H1 (cell line): ENCODE measurements around the gene DPM3. TPM values are rescaled to one million over a fixed set of nuclear protein-coding genes. Genes with fewer than 3 reads are reported as not detected.

Experiments used
- CTCF ChIA-PET: fragments of 300-600 bp; sonication (Branson Sonifier 250); formaldehyde crosslinking; loops from one replicate; lab custom pipeline; 2021; ENCODE audit not compliant: partially characterized antibody; lab: Charles Lee
- POLR2A ChIA-PET: fragments of 300-600 bp; sonication (Branson Sonifier 250); formaldehyde crosslinking; loops from one replicate; lab custom pipeline; 2021; ENCODE audit warnings: inconsistent platforms; ENCODE audit not compliant: partially characterized antibody; lab: Charles Lee
- DNase-seq, 2 experiments: peaks; one replicate each; pipeline versions ENCODE4 v3.0.0 to v3.0.0-alpha.2; 2010 to 2022; ENCODE audit warnings: low spot score in 2 of 2, low read depth in 1 of 2, mixed read lengths in 1 of 2
- FAIRE-seq: peaks from 2 replicates; lab custom pipeline; 2011; peaks lifted over from hg19 to GRCh38; lab: Jason Lieb, UNC
- H2AFZ ChIP-seq: 2 replicates; pipeline ENCODE4 v1.8.1; 2012; ENCODE audit warnings: low read length, inconsistent platforms
- H2AK5ac ChIP-seq: 2 replicates; pipeline ENCODE4 v1.6.1; 2013; ENCODE audit warnings: low read depth, low read length
- H2BK120ac ChIP-seq: replicated peaks from 2 replicates; pipeline ENCODE3; 2013; ENCODE audit warnings: low read depth, low read length, inconsistent platforms
- H2BK12ac ChIP-seq: 2 replicates; pipeline ENCODE4 v1.6.1; 2013; ENCODE audit warnings: low read depth, low read length
- H2BK15ac ChIP-seq: 2 replicates; pipeline ENCODE4 v1.6.1; 2013; ENCODE audit warnings: low read length
- H2BK20ac ChIP-seq: 2 replicates; pipeline ENCODE4 v1.6.1; 2013; ENCODE audit warnings: low read length
- H2BK5ac ChIP-seq: 2 replicates; pipeline ENCODE4 v1.6.1; 2013; ENCODE audit warnings: low read depth, low read length
- H3K14ac ChIP-seq: 2 replicates; pipeline ENCODE4 v1.6.1; 2013; ENCODE audit warnings: inconsistent platforms; ENCODE audit not compliant: insufficient read length
- H3K18ac ChIP-seq: 2 replicates; pipeline ENCODE4 v1.6.1; 2013; ENCODE audit warnings: low read length; ENCODE audit errors: extremely low read depth
- H3K23ac ChIP-seq: 2 replicates; pipeline ENCODE4 v1.6.1; 2013; ENCODE audit warnings: inconsistent platforms; ENCODE audit not compliant: insufficient read length
- H3K23me2 ChIP-seq: 2 replicates; pipeline ENCODE4 v1.6.1; 2013; ENCODE audit warnings: low read depth, low read length
- H3K27ac ChIP-seq: 2 replicates; pipeline ENCODE4 v1.6.1; 2011; ENCODE audit warnings: low read depth, low read length, inconsistent platforms
- H3K27me3 ChIP-seq, 4 experiments: replicated peaks in 1 of 4; 1 replicate in 1 of 4; 2 replicates in 3 of 4; pipeline versions ENCODE4 v1.6.1 to v1.8.1; 2011 to 2013; ENCODE audit warnings: low read length in 3 of 4, mild to moderate bottlenecking in 3 of 4, inconsistent platforms in 2 of 4, mixed read lengths in 2 of 4, moderate library complexity in 1 of 4; ENCODE audit not compliant: control insufficient read depth in 3 of 4, insufficient read depth in 3 of 4; ENCODE audit errors: extremely low read depth in 1 of 4
- H3K36me3 ChIP-seq, 4 experiments: 2 replicates each; pipeline versions ENCODE4 v1.6.1 to v1.8.1; 2011 to 2013; ENCODE audit warnings: mild to moderate bottlenecking in 4 of 4, low read length in 3 of 4, moderate library complexity in 2 of 4, control low read depth in 1 of 4, inconsistent platforms in 1 of 4; ENCODE audit not compliant: insufficient read depth in 4 of 4, control insufficient read depth in 2 of 4
- H3K4ac ChIP-seq: replicated peaks from 2 replicates; pipeline ENCODE3; 2013; ENCODE audit warnings: low read length, low read depth, mixed read lengths, inconsistent platforms; ENCODE audit not compliant: insufficient read length
- H3K4me1 ChIP-seq, 4 experiments: replicated peaks in 1 of 4; 1 replicate in 1 of 4; 2 replicates in 3 of 4; pipeline versions ENCODE4 v1.6.1 to v1.8.1; 2011 to 2013; ENCODE audit warnings: low read length in 3 of 4, inconsistent platforms in 2 of 4, mixed read lengths in 1 of 4; ENCODE audit not compliant: insufficient read depth in 4 of 4, control insufficient read depth in 3 of 4
- H3K4me2 ChIP-seq, 2 experiments: 2 replicates each; pipeline versions ENCODE4 v1.6.1 to v1.8.1; 2011 to 2013; ENCODE audit warnings: low read depth in 2 of 2, low read length in 2 of 2, control low read depth in 1 of 2, inconsistent platforms in 1 of 2, mild to moderate bottlenecking in 1 of 2; ENCODE audit not compliant: insufficient read depth in 1 of 2
- H3K4me3 ChIP-seq, 4 experiments: fragments of 200-600, 300-600 bp in 1 of 4; sonication (generic), shearing (Covaris generic), sonication (Bioruptor Twin) in 1 of 4; 2 replicates each; pipeline versions ENCODE4 v1.5.1 to v1.8.1; 2011 to 2016; ENCODE audit warnings: low read length in 4 of 4, low read depth in 3 of 4, control low read depth in 2 of 4, inconsistent platforms in 2 of 4, mild to moderate bottlenecking in 2 of 4, mixed read lengths in 1 of 4, moderate library complexity in 1 of 4; ENCODE audit not compliant: insufficient read depth in 2 of 4; ENCODE audit errors: extremely low read depth in 1 of 4
- H3K56ac ChIP-seq: replicated peaks from 2 replicates; pipeline ENCODE3; 2013; ENCODE audit warnings: low read depth, mild to moderate bottlenecking, mixed read lengths, low read length, inconsistent platforms; ENCODE audit not compliant: insufficient read length
- H3K79me1 ChIP-seq: 2 replicates; pipeline ENCODE4 v1.6.1; 2013; ENCODE audit warnings: low read depth, low read length, control low read depth
- H3K79me2 ChIP-seq, 2 experiments: 2 replicates each; pipeline versions ENCODE4 v1.6.1 to v1.8.1; 2012 to 2013; ENCODE audit warnings: low read length in 2 of 2, mild to moderate bottlenecking in 2 of 2, inconsistent platforms in 1 of 2; ENCODE audit not compliant: insufficient read depth in 2 of 2, control insufficient read depth in 1 of 2
- H3K9ac ChIP-seq, 4 experiments: replicated peaks in 1 of 4; 1 replicate in 1 of 4; 2 replicates in 3 of 4; pipeline versions ENCODE4 v1.6.1 to v1.8.1; 2011 to 2013; ENCODE audit warnings: low read depth in 3 of 4, low read length in 3 of 4, control low read depth in 2 of 4, mild to moderate bottlenecking in 2 of 4, moderate library complexity in 2 of 4, inconsistent platforms in 1 of 4; ENCODE audit errors: extremely low read depth in 1 of 4
- H3K9me3 ChIP-seq, 2 experiments: 2 replicates each; pipeline versions ENCODE4 v1.6.1 to v1.8.1; 2012 to 2013; ENCODE audit warnings: mild to moderate bottlenecking in 2 of 2, moderate library complexity in 2 of 2, control low read depth in 1 of 2, inconsistent platforms in 1 of 2, low read depth in 1 of 2, low read length in 1 of 2, mixed read lengths in 1 of 2; ENCODE audit not compliant: insufficient read depth in 2 of 2
- H4K20me1 ChIP-seq, 2 experiments: replicated peaks in 1 of 2; 2 replicates each; pipeline versions ENCODE3 to v1.8.1; 2011 to 2013; ENCODE audit warnings: inconsistent platforms in 2 of 2, low read length in 2 of 2, mild to moderate bottlenecking in 1 of 2; ENCODE audit not compliant: insufficient read depth in 2 of 2, control insufficient read depth in 1 of 2
- H4K5ac ChIP-seq: 2 replicates; pipeline ENCODE4 v1.6.1; 2013; ENCODE audit warnings: low read length, low read depth, mixed read lengths, inconsistent platforms; ENCODE audit not compliant: insufficient read length
- H4K8ac ChIP-seq: 2 replicates; pipeline ENCODE4 v1.8.0; 2013; ENCODE audit warnings: mild to moderate bottlenecking, moderate library complexity, low read length, inconsistent platforms; ENCODE audit not compliant: insufficient read depth; ENCODE audit errors: extremely low read depth
- H4K91ac ChIP-seq: replicated peaks from 2 replicates; pipeline ENCODE3; 2013; ENCODE audit warnings: low read length, mixed read lengths, inconsistent platforms; ENCODE audit not compliant: insufficient read length
- ASH2L ChIP-seq: fragments of 200-600, 300-600 bp; sonication (generic); IDR thresholded peaks from one replicate; pipeline ENCODE4 v1.7.1; 2017; ENCODE audit warnings: low read length
- CREB1 ChIP-seq: IDR thresholded peaks from 2 replicates; pipeline ENCODE4 v1.6.1; 2012; ENCODE audit warnings: inconsistent platforms
- E2F6 ChIP-seq: IDR thresholded peaks from 2 replicates; pipeline ENCODE4 v1.6.1; 2012; ENCODE audit warnings: inconsistent platforms
- JUN ChIP-seq: IDR thresholded peaks from 2 replicates; pipeline ENCODE4 v1.6.1; 2011; ENCODE audit warnings: low read depth, mild to moderate bottlenecking, improper control_type of control experiment, low read length
- RAD21 ChIP-seq, 2 experiments: IDR thresholded peaks in 1 of 2; conservative IDR thresholded peaks in 1 of 2; 2 replicates each; pipeline ENCODE4 v1.6.1; 2011; ENCODE audit warnings: low read depth in 2 of 2, low read length in 2 of 2, improper control_type of control experiment in 1 of 2, inconsistent platforms in 1 of 2, mild to moderate bottlenecking in 1 of 2, moderate library complexity in 1 of 2
- SP1 ChIP-seq: IDR thresholded peaks from 2 replicates; pipeline ENCODE4 v1.6.1; 2011; ENCODE audit warnings: low read depth, low read length
- SUZ12 ChIP-seq: fragments of 200-600 bp; sonication (generic); IDR thresholded peaks from 2 replicates; pipeline ENCODE4 v1.6.1; 2012; ENCODE audit warnings: mild to moderate bottlenecking, inconsistent platforms, low read length, moderate library complexity, mixed read lengths
- TEAD4 ChIP-seq: IDR thresholded peaks from 2 replicates; pipeline ENCODE4 v1.6.1; 2012; ENCODE audit warnings: low read depth, low read length, inconsistent platforms, mixed read lengths
- ZNF274 ChIP-seq: IDR thresholded peaks from 2 replicates; pipeline ENCODE4 v1.7.0; 2012; ENCODE audit warnings: low read length, borderline replicate concordance; ENCODE audit errors: extremely low read depth
- WGBS, 2 experiments: shearing (Covaris generic) in 1 of 2; methylation state at CpG; one replicate each; pipeline versions ENCODE4 v1.1.6 to v1.1.7; 2013 to 2015; ENCODE audit warnings: low lambda C conversion rate in 2 of 2, mixed read lengths in 2 of 2, inconsistent platforms in 1 of 2, low coverage in 1 of 2, missing lambda C conversion rate in 1 of 2; ENCODE audit not compliant: insufficient replicate concordance in 2 of 2, insufficient coverage in 1 of 2, insufficient read length in 1 of 2; ENCODE audit errors: extremely low coverage in 1 of 2, missing lambda C conversion rate in 1 of 2; 5-methylcytosine and 5-hydroxymethylcytosine counted together
- polyA plus RNA-seq, 7 experiments: library from polyadenylated mRNA; depleted of rRNA in 3 of 7; stranded (reverse) in 5 of 7; unstranded in 2 of 7; fragments of >200 nt in 5 of 7; fragments of 200-250 nt in 2 of 7; gene quantifications; 1 replicate in 5 of 7; 2 replicates in 1 of 7; 4 replicates in 1 of 7; pipeline versions ENCODE4 v1.2.1 to v1.2.3, GENCODE V29; 2011 to 2013; ENCODE audit warnings: missing spikeins in 2 of 7, mixed read lengths in 2 of 7
- total RNA-seq: library from RNA; stranded (reverse); fragmentation: NEBNext Ultra II Directional; extraction: Animal tissue kit (Norgen Biotek cat#: 25700); gene quantifications from 2 replicates; pipeline ENCODE4 v1.2.1, GENCODE V29; 2021

Gene DPM3
- total and polyA plus RNA-seq, 2 of the 8 experiments (the other 6 are each of a cell fraction or from before 2014, with no cell fraction given), result 44.8 to 227 TPM

GRCh38 chr1:155125946-155126555 is 14.3 kb downstream of the DPM3 start:
- 3% methylated on average over 53 of the region's 53 CpGs; no CpG with 5 or more reads in 1 of the 2 experiments for WGBS, 2 experiments
- DNase-seq, result peak in 1 of 2 experiments; percentile 70
- no peak overlapping the region for H3K27ac ChIP-seq
- TF ChIP-seq SP1 (no peak), E2F6 (peak; percentile 85), ZNF274 (no peak), TEAD4 (no peak), JUN (no peak), CREB1 (no peak), SUZ12 (peak; percentile 62), ASH2L (no peak), RAD21 (IDR thresholded peaks at IDR 0.05 in 1 of 2, conservative IDR thresholded peaks at IDR 0.05 in 1 of 2; ENCODE audit: low read depth in 2 of 2, low read length in 2 of 2) (no peak)

More at GRCh38 chr1:155125946-155126555, 14.3 kb downstream of the DPM3 start:
- ChIA-PET POLR2A (interaction anchor here (0.8 to 2.4 kb wide), 8 partner anchors 9 to 70 kb away, joined by 3 to 14 read pairs (median 6); partner anchors contain the start of genes KRTCAP2 and SLC50A1), CTCF (interaction anchor here (0.6 to 4.8 kb wide), 12 partner anchors 10 to 66 kb away, joined by 3 to 66 read pairs (median 4); partner anchors contain the start of gene KRTCAP2)
- H4K91ac ChIP-seq, result no peak overlapping the region
- H3K4me3 ChIP-seq, result peak overlapping the region; percentile 45 to 71 (median 64)
- H3K23me2 ChIP-seq, result peaks cover 28% of the 10 kb centered on the region
- H3K27me3 ChIP-seq, result peaks cover 33 to 50% (median 45%) of the 10 kb centered on the region in 4 experiments
- peak overlapping the region; percentile 66 for H4K8ac ChIP-seq
- no peaks in the 10 kb centered on the region for H4K20me1 ChIP-seq
- no peak overlapping the region for H2BK5ac ChIP-seq
- no peak overlapping the region for H2AK5ac ChIP-seq
- no peaks in the 10 kb centered on the region for H3K79me1 ChIP-seq
- no peak overlapping the region for H3K4ac ChIP-seq
- peak overlapping the region; percentile 12; the same call in 1 of the 2 replicates for H2BK15ac ChIP-seq
- no peak overlapping the region for H2AFZ ChIP-seq
- no peak overlapping the region for H4K5ac ChIP-seq
- H3K79me2 ChIP-seq, result no peaks in the 10 kb centered on the region
- H3K36me3 ChIP-seq, result no peaks in the 10 kb centered on the region
- H3K14ac ChIP-seq, result no peak overlapping the region
- no peak overlapping the region for H2BK120ac ChIP-seq
- no peak overlapping the region for H3K56ac ChIP-seq
- peaks cover 16 to 56% (median 40%) of the 10 kb centered on the region in 4 experiments for H3K4me1 ChIP-seq
- peak overlapping the region; percentile 94 to 97 for H3K4me2 ChIP-seq
- no peak overlapping the region for H3K23ac ChIP-seq
- no peak overlapping the region; the same call in none of the 2 replicates for H3K18ac ChIP-seq
- H2BK20ac ChIP-seq, result no peak overlapping the region
- no peaks in the 10 kb centered on the region for H3K9me3 ChIP-seq
- H2BK12ac ChIP-seq, result peak overlapping the region; percentile 43; the same call in 1 of the 2 replicates
- H3K9ac ChIP-seq, result no peak overlapping the region
- FAIRE-seq, result no peak
